SK-N-SH treated with all-trans-retinoic acid at 6 μM for 48 hours (cell line): Measurements from ENCODE around the gene UBE2H.

Source experiments
- ARNTL ChIP-seq: fragments of 450-650 bp; formaldehyde crosslinking; IDR thresholded peaks from 2 replicates; pipeline ENCODE4 v1.5.0; 2020; ENCODE audit warnings: low read depth, mild to moderate bottlenecking, moderate library complexity, borderline replicate concordance
- CSDC2 ChIP-seq: fragments of 250-450 bp; sonication (Bioruptor Pico); IDR thresholded peaks from 2 replicates; pipeline ENCODE4 v1.5.0; 2020; ENCODE audit warnings: mild to moderate bottlenecking, moderate library complexity
- GLIS3 ChIP-seq: fragments of 250-450 bp; sonication (Bioruptor Pico); IDR thresholded peaks from 2 replicates; pipeline ENCODE4 v1.5.0; 2020; ENCODE audit warnings: mild to moderate bottlenecking, moderate library complexity
- OSR1 ChIP-seq: fragments of 250-450 bp; sonication (Bioruptor Pico); IDR thresholded peaks from 2 replicates; pipeline ENCODE4 v1.8.0; 2022; ENCODE audit warnings: moderate library complexity, mild to moderate bottlenecking, inconsistent platforms
- PATZ1 ChIP-seq: fragments of 250-450 bp; sonication (Bioruptor Pico); IDR thresholded peaks from 2 replicates; pipeline ENCODE4 v1.8.0; 2020; ENCODE audit warnings: mild to moderate bottlenecking, moderate library complexity, borderline replicate concordance
- POU6F1 ChIP-seq: fragments of 250-450 bp; sonication (Bioruptor Pico); IDR thresholded peaks from 2 replicates; pipeline ENCODE4 v1.8.0; 2021; ENCODE audit warnings: low read depth, mild to moderate bottlenecking, moderate library complexity, borderline replicate concordance
- PPARA ChIP-seq: fragments of 250-450 bp; sonication (Bioruptor Pico); IDR thresholded peaks from 2 replicates; pipeline ENCODE4 v1.5.0; 2020; ENCODE audit warnings: mild to moderate bottlenecking, borderline replicate concordance
- RARB ChIP-seq: fragments of 250-450 bp; sonication (Bioruptor Pico); IDR thresholded peaks from 2 replicates; pipeline ENCODE4 v1.8.0; 2021; ENCODE audit warnings: mild to moderate bottlenecking, moderate library complexity
- SNAI2 ChIP-seq: fragments of 250-450 bp; sonication (Bioruptor Pico); IDR thresholded peaks from 2 replicates; pipeline ENCODE4 v1.5.0; 2020; ENCODE audit warnings: mild to moderate bottlenecking, moderate library complexity
- TCF4 ChIP-seq: fragments of 250-450 bp; sonication (Bioruptor Pico); IDR thresholded peaks from 2 replicates; pipeline ENCODE4 v1.8.0; 2021; ENCODE audit warnings: mild to moderate bottlenecking, moderate library complexity, borderline replicate concordance
- TOX ChIP-seq: fragments of 250-450 bp; sonication (Bioruptor Pico); IDR thresholded peaks from 2 replicates; pipeline ENCODE4 v1.8.0; 2021; ENCODE audit warnings: mild to moderate bottlenecking, moderate library complexity, borderline replicate concordance
- ZFP3 ChIP-seq: fragments of 250-450 bp; sonication (Bioruptor Pico); IDR thresholded peaks from 2 replicates; pipeline ENCODE4 v1.5.0; 2020; ENCODE audit warnings: mild to moderate bottlenecking, moderate library complexity
- TF ChIP-seq, protein P1 (sequence below): fragments of 250-450 bp; sonication (Bioruptor Pico); IDR thresholded peaks from 2 replicates; pipeline ENCODE4 v1.5.1; 2020; ENCODE audit warnings: low read depth, mild to moderate bottlenecking, moderate library complexity
- TF ChIP-seq, protein P2 (sequence below): fragments of 250-450 bp; sonication (Bioruptor Pico); IDR thresholded peaks from 2 replicates; pipeline ENCODE4 v1.5.0; 2020; ENCODE audit warnings: mild to moderate bottlenecking, moderate library complexity

GRCh38 chr7:129898502-129899160 lies 54.1 kb downstream of the UBE2H start:
- TF ChIP-seq CSDC2 (CRISPR knock-in tag) (no peak), ZFP3 (CRISPR knock-in tag) (no peak), TOX (CRISPR knock-in tag) (no peak), GLIS3 (CRISPR knock-in tag) (no peak), SNAI2 (CRISPR knock-in tag) (no peak), PATZ1 (CRISPR knock-in tag) (no peak), POU6F1 (CRISPR knock-in tag) (no peak), ARNTL (no peak), RARB (CRISPR knock-in tag) (no peak), OSR1 (CRISPR knock-in tag) (no peak), PPARA (CRISPR knock-in tag) (no peak), TCF4 (CRISPR knock-in tag) (no peak)
- TF ChIP-seq, protein P1, sequence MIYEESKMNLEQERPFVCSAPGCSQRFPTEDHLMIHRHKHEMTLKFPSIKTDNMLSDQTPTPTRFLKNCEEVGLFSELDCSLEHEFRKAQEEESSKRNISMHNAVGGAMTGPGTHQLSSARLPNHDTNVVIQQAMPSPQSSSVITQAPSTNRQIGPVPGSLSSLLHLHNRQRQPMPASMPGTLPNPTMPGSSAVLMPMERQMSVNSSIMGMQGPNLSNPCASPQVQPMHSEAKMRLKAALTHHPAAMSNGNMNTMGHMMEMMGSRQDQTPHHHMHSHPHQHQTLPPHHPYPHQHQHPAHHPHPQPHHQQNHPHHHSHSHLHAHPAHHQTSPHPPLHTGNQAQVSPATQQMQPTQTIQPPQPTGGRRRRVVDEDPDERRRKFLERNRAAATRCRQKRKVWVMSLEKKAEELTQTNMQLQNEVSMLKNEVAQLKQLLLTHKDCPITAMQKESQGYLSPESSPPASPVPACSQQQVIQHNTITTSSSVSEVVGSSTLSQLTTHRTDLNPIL (CRISPR knock-in tag) = no peak
- TF ChIP-seq, protein P2, sequence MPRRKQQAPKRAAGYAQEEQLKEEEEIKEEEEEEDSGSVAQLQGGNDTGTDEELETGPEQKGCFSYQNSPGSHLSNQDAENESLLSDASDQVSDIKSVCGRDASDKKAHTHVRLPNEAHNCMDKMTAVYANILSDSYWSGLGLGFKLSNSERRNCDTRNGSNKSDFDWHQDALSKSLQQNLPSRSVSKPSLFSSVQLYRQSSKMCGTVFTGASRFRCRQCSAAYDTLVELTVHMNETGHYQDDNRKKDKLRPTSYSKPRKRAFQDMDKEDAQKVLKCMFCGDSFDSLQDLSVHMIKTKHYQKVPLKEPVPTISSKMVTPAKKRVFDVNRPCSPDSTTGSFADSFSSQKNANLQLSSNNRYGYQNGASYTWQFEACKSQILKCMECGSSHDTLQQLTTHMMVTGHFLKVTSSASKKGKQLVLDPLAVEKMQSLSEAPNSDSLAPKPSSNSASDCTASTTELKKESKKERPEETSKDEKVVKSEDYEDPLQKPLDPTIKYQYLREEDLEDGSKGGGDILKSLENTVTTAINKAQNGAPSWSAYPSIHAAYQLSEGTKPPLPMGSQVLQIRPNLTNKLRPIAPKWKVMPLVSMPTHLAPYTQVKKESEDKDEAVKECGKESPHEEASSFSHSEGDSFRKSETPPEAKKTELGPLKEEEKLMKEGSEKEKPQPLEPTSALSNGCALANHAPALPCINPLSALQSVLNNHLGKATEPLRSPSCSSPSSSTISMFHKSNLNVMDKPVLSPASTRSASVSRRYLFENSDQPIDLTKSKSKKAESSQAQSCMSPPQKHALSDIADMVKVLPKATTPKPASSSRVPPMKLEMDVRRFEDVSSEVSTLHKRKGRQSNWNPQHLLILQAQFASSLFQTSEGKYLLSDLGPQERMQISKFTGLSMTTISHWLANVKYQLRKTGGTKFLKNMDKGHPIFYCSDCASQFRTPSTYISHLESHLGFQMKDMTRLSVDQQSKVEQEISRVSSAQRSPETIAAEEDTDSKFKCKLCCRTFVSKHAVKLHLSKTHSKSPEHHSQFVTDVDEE (CRISPR knock-in tag) = no peak
